Measurements from ENCODE around the gene SDK1.

Gene SDK1

DNA sequence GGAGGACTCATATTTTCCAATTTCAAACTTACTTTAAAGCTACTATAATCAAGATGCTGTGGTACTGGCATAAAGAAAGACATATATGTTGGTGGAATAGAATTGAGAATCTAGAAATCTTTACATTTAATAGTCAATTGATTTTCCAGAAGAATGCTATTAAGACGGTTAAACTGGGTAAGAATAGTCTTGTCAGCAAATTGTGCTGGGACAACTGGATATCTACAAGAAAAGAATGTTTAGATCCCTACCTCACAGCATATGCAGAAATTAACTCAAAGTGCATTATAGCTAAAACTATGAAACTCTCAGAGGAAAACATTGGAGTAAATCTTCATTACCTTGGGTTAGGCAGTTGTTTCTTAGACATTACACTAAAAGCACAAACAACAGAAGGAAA, 203.3 kb downstream of the SDK1 start:
- Histone ChIP-seq H3K27ac (ENCODE audit: poor library complexity, severe bottlenecking) (no peak overlapping the region), H3K36me3 (ENCODE audit: low read depth) (no peaks in the 10 kb centered on the region; the same call in 1 of the 2 replicates), H3K27me3 (ENCODE audit: insufficient read depth, poor library complexity, severe bottlenecking) (no peaks in the 10 kb centered on the region), H3K4me3 (ENCODE audit: severe bottlenecking) (no peak overlapping the region), H3K4me1 (ENCODE audit: insufficient read depth, poor library complexity, severe bottlenecking) (no peaks in the 10 kb centered on the region), H3K9me3 (ENCODE audit: severe bottlenecking) (peaks cover 11% of the 10 kb centered on the region)
- TF ChIP-seq, protein P1, sequence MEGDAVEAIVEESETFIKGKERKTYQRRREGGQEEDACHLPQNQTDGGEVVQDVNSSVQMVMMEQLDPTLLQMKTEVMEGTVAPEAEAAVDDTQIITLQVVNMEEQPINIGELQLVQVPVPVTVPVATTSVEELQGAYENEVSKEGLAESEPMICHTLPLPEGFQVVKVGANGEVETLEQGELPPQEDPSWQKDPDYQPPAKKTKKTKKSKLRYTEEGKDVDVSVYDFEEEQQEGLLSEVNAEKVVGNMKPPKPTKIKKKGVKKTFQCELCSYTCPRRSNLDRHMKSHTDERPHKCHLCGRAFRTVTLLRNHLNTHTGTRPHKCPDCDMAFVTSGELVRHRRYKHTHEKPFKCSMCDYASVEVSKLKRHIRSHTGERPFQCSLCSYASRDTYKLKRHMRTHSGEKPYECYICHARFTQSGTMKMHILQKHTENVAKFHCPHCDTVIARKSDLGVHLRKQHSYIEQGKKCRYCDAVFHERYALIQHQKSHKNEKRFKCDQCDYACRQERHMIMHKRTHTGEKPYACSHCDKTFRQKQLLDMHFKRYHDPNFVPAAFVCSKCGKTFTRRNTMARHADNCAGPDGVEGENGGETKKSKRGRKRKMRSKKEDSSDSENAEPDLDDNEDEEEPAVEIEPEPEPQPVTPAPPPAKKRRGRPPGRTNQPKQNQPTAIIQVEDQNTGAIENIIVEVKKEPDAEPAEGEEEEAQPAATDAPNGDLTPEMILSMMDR (IDR thresholded peaks at IDR 0.05; ENCODE audit: poor library complexity, severe bottlenecking) = no peak
- no peak for DNase-seq (ENCODE audit: low spot score)
- ATAC-seq (ENCODE audit: low read depth) = no peak

DNA sequence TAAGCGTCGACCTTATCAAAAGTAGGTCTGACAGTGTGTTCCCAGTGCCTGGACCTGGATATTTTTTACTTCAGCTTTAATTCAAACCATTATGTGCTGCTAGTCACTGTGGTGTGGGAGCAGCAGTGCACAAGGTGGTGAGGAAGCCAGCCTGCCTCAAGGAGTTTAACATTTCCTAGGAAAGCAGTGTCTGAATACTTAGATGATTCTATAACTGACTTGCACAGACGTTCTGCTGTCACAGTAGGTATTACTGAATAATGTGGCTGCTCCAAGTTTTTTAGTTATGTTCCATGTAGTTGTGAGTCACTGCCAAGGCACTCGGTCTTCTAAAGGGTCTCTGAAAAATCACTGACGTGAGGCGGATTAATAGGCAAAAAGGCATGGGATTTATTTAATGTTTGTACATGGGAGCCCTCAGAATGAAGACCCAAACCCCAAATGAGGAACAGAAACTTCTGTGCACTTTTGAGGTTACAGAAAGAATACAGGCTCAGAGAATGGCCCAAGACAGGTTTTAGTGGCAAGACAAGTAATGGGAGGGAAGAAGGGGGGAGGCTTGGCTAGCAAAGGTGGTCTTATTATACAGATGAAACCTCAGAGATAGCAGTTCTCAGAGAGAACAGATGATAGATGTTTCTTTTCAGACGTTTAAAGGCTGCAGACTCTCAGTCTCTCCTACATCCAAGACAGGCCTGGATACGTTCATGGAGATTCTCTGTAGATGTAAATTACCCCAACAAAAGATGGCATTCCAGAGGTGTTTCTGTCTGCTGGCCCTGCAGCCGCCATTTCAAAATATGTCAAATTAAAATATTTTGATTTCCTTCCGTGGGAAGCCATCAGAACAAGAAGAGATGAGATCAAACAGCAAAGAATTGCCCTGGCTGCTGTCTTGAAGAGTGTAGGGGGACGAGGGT, 209.3 kb downstream of the SDK1 start:
- H3K4me1 ChIP-seq (ENCODE audit: insufficient read depth, poor library complexity, severe bottlenecking) = no peaks in the 10 kb centered on the region
- no peak for DNase-seq (ENCODE audit: low spot score)
- TF ChIP-seq, protein P1 (IDR thresholded peaks at IDR 0.05; ENCODE audit: poor library complexity, severe bottlenecking) = no peak
- no peaks in the 10 kb centered on the region for H3K27me3 ChIP-seq (ENCODE audit: insufficient read depth, poor library complexity, severe bottlenecking)
- no peak for ATAC-seq (ENCODE audit: low read depth)
- H3K27ac ChIP-seq (ENCODE audit: poor library complexity, severe bottlenecking) = no peak overlapping the region
- peaks cover 7% of the 10 kb centered on the region for H3K9me3 ChIP-seq (ENCODE audit: severe bottlenecking)
- H3K36me3 ChIP-seq (ENCODE audit: low read depth) = no peaks in the 10 kb centered on the region
- H3K4me3 ChIP-seq (ENCODE audit: severe bottlenecking) = no peak overlapping the region

DNA sequence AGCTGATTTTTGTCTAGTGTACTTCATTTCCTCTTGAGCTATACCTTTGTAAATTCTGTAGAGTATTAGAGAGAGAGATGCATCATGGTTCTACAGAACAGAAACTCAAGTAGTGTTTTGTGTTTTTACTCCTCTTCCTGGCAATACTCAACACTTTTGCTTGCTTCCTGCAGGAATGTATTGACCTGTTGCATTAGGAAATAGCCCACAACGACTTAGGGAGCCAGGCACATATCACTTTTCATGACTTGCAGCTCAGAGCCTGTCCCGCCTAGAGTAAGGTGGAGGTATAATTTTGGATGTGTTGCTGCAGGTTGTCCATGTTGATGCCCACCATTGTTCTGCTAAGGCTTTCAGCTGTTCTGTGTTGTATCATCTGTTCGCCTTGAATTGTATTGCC, 216.3 kb downstream of the SDK1 start:
- Histone ChIP-seq H3K4me1 (ENCODE audit: insufficient read depth, poor library complexity, severe bottlenecking) (no peaks in the 10 kb centered on the region), H3K27me3 (ENCODE audit: insufficient read depth, poor library complexity, severe bottlenecking) (no peaks in the 10 kb centered on the region), H3K27ac (ENCODE audit: poor library complexity, severe bottlenecking) (no peak overlapping the region), H3K36me3 (ENCODE audit: low read depth) (no peaks in the 10 kb centered on the region), H3K9me3 (ENCODE audit: severe bottlenecking) (no peaks in the 10 kb centered on the region), H3K4me3 (ENCODE audit: severe bottlenecking) (no peak overlapping the region)
- DNase-seq (ENCODE audit: low spot score) (no peak), ATAC-seq (ENCODE audit: low read depth) (no peak)
- TF ChIP-seq, protein P1 (IDR thresholded peaks at IDR 0.05; ENCODE audit: poor library complexity, severe bottlenecking) = no peak

DNA sequence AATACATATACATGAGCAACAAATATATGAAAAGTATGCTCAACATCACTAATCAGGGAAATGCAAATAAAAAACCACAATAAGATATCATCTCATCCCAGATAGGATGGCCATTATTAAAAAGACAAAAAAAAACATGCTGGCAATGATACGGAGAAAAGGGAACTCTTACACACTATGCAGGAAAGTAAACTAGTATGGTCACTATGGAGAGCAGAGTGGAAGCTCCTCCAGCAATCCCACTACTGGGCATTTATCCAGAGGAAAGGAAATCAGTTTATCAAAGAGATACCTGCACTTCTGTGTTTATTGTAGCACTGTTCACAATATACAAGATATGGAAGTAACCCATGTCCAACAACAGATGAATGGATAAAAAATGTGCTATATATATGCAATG, 217.5 kb downstream of the SDK1 start:
- TF ChIP-seq, protein P1 (IDR thresholded peaks at IDR 0.05; ENCODE audit: poor library complexity, severe bottlenecking) = no peak
- Histone ChIP-seq H3K9me3 (ENCODE audit: severe bottlenecking) (no peaks in the 10 kb centered on the region), H3K4me1 (ENCODE audit: insufficient read depth, poor library complexity, severe bottlenecking) (no peaks in the 10 kb centered on the region), H3K36me3 (ENCODE audit: low read depth) (no peaks in the 10 kb centered on the region), H3K27ac (ENCODE audit: poor library complexity, severe bottlenecking) (no peak overlapping the region), H3K4me3 (ENCODE audit: severe bottlenecking) (no peak overlapping the region), H3K27me3 (ENCODE audit: insufficient read depth, poor library complexity, severe bottlenecking) (no peaks in the 10 kb centered on the region)
- ATAC-seq (ENCODE audit: low read depth) (peak; percentile 80), DNase-seq (ENCODE audit: low spot score) (no peak)

- H3K4me1 ChIP-seq (ENCODE audit: insufficient read depth, poor library complexity, severe bottlenecking) = no peaks in the 10 kb centered on the region
- H3K36me3 ChIP-seq (ENCODE audit: low read depth) = no peaks in the 10 kb centered on the region
- H3K27me3 ChIP-seq (ENCODE audit: insufficient read depth, poor library complexity, severe bottlenecking) = no peaks in the 10 kb centered on the region
- DNase-seq (ENCODE audit: low spot score) (no peak), ATAC-seq (ENCODE audit: low read depth) (no peak)
- no peak overlapping the region for H3K4me3 ChIP-seq (ENCODE audit: severe bottlenecking)
- H3K9me3 ChIP-seq (ENCODE audit: severe bottlenecking) = no peaks in the 10 kb centered on the region
- TF ChIP-seq, protein P1 (IDR thresholded peaks at IDR 0.05; ENCODE audit: poor library complexity, severe bottlenecking) = no peak
- H3K27ac ChIP-seq (ENCODE audit: poor library complexity, severe bottlenecking) = no peak overlapping the region
These were observed 219.2 kb downstream of the SDK1 start for GRCh38 chr7:3520206-3520605.

All from RWPE2 (cell line).